ENCODE data around the gene PROM1. TPM values are rescaled to one million over a fixed set of nuclear protein-coding genes. Genes with fewer than 3 reads are reported as not detected.

Gene PROM1
- total and polyA plus RNA-seq, 4 donors = 1.2 to 5.2 (median 3.7) TPM

DNA sequence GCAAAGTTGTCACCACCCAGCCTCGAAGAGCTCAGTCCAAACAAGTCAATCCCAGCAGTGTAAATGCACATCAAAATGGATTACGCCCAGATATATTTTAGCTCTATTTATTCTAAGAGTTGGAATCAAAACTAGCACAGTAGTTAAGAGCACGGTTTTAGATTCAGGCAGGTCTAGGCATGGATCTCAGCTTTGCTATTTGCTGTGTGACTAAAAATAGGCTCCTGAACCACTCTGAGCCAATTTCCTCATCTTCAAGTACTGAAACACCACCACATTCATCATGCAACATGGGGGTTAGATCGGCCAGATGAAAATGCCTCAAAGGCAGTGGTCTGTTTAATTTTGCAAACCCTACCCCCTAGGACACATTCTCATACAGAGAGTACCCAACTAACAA is 65.0 kb downstream of the PROM1 start:
- no peaks in the 10 kb centered on the region for H3K4me1 ChIP-seq (ENCODE audit: control insufficient read depth in 4 of 4, insufficient read depth in 4 of 4, low read length in 3 of 4)
- WGBS = 84% methylated on average over 4 of the region's 4 CpGs
- H3K36me3 ChIP-seq (ENCODE audit: control insufficient read depth in 4 of 4, insufficient read depth in 3 of 4, low read depth in 1 of 4, low read length in 3 of 4) = no peaks in the 10 kb centered on the region

DNA sequence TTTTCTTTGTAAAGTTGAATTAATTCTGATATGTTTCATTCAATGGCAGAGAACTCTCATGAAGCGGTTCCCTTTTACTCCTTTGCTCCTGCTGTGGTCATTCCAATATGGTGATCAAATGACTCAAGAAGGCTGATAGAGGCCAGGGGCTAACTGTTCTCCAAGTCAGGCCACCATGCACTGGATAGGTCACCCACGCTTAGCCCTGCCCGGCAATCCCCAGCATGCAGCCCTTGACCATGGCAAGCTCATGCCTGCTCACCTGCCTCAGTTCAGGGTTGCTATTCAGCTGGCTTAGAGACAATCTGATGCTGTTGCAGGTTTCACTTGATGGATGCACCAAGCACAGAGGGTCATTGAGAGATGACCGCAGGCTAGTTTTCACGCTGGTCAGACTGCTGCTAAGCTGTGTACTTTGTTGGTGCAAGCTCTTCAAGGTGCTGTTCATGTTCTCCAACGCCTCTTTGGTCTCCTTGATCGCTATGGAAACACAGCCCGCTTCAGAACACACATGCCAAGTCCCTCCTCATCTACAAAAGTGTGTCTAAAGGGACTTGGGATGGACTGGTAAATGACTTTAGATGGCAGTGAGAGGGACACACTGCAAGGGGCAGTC is 65.7 kb downstream of the PROM1 start:
- Histone ChIP-seq H3K4me3 (ENCODE audit: low read depth in 1 of 3, low read length in 3 of 3) (no peak overlapping the region), H3K4me1 (ENCODE audit: control insufficient read depth in 4 of 4, insufficient read depth in 4 of 4, low read length in 3 of 4) (no peaks in the 10 kb centered on the region), H3K36me3 (ENCODE audit: control insufficient read depth in 4 of 4, insufficient read depth in 3 of 4, low read depth in 1 of 4, low read length in 3 of 4) (no peaks in the 10 kb centered on the region), H3K27me3 (ENCODE audit: control insufficient read depth in 4 of 4, insufficient read depth in 4 of 4, low read length in 3 of 4) (peaks cover 0 to 5% (median 0%) of the 10 kb centered on the region in 4 donors), H3K27ac (ENCODE audit: low read depth in 1 of 2, low read length in 2 of 2) (no peak overlapping the region), H3K9me3 (ENCODE audit: control insufficient read depth in 4 of 4, low read length in 3 of 4) (no peaks in the 10 kb centered on the region), H3K9ac (ENCODE audit: low read depth in 1 of 2, low read length in 2 of 2) (no peak overlapping the region)
- TF ChIP-seq FOXA1 (IDR thresholded peaks at IDR 0.05) (no peak), RXRA (IDR thresholded peaks at IDR 0.05) (no peak), NR2F2 (IDR thresholded peaks at IDR 0.05) (no peak), TAF1 (conservative IDR thresholded peaks at IDR 0.05) (no peak), SP1 (IDR thresholded peaks at IDR 0.05) (no peak)
- TF ChIP-seq, protein P1, sequence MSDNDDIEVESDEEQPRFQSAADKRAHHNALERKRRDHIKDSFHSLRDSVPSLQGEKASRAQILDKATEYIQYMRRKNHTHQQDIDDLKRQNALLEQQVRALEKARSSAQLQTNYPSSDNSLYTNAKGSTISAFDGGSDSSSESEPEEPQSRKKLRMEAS (IDR thresholded peaks at IDR 0.05) = no peak
- TF ChIP-seq, protein P2, sequence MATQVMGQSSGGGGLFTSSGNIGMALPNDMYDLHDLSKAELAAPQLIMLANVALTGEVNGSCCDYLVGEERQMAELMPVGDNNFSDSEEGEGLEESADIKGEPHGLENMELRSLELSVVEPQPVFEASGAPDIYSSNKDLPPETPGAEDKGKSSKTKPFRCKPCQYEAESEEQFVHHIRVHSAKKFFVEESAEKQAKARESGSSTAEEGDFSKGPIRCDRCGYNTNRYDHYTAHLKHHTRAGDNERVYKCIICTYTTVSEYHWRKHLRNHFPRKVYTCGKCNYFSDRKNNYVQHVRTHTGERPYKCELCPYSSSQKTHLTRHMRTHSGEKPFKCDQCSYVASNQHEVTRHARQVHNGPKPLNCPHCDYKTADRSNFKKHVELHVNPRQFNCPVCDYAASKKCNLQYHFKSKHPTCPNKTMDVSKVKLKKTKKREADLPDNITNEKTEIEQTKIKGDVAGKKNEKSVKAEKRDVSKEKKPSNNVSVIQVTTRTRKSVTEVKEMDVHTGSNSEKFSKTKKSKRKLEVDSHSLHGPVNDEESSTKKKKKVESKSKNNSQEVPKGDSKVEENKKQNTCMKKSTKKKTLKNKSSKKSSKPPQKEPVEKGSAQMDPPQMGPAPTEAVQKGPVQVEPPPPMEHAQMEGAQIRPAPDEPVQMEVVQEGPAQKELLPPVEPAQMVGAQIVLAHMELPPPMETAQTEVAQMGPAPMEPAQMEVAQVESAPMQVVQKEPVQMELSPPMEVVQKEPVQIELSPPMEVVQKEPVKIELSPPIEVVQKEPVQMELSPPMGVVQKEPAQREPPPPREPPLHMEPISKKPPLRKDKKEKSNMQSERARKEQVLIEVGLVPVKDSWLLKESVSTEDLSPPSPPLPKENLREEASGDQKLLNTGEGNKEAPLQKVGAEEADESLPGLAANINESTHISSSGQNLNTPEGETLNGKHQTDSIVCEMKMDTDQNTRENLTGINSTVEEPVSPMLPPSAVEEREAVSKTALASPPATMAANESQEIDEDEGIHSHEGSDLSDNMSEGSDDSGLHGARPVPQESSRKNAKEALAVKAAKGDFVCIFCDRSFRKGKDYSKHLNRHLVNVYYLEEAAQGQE (IDR thresholded peaks at IDR 0.05) = no peak
- WGBS = 93% methylated on average over 8 of the region's 8 CpGs
- DNase-seq (ENCODE audit: low spot score) = no peak

More for the DNA sequence above, 65.0 kb downstream of the PROM1 start:
- Histone ChIP-seq H3K9ac (ENCODE audit: low read depth in 1 of 2, low read length in 2 of 2) (no peak overlapping the region), H3K27ac (ENCODE audit: low read depth in 1 of 2, low read length in 2 of 2) (no peak overlapping the region), H3K4me3 (ENCODE audit: low read depth in 1 of 3, low read length in 3 of 3) (no peak overlapping the region), H3K27me3 (ENCODE audit: control insufficient read depth in 4 of 4, insufficient read depth in 4 of 4, low read length in 3 of 4) (peaks cover 0 to 5% (median 0%) of the 10 kb centered on the region in 4 donors), H3K9me3 (ENCODE audit: control insufficient read depth in 4 of 4, low read length in 3 of 4) (no peaks in the 10 kb centered on the region)
- TF ChIP-seq, protein P1 (IDR thresholded peaks at IDR 0.05) = no peak
- TF ChIP-seq RAD21 (IDR thresholded peaks at IDR 0.05) = no peak
- TF ChIP-seq RXRA (IDR thresholded peaks at IDR 0.05) = no peak
- TF ChIP-seq, protein P3, sequence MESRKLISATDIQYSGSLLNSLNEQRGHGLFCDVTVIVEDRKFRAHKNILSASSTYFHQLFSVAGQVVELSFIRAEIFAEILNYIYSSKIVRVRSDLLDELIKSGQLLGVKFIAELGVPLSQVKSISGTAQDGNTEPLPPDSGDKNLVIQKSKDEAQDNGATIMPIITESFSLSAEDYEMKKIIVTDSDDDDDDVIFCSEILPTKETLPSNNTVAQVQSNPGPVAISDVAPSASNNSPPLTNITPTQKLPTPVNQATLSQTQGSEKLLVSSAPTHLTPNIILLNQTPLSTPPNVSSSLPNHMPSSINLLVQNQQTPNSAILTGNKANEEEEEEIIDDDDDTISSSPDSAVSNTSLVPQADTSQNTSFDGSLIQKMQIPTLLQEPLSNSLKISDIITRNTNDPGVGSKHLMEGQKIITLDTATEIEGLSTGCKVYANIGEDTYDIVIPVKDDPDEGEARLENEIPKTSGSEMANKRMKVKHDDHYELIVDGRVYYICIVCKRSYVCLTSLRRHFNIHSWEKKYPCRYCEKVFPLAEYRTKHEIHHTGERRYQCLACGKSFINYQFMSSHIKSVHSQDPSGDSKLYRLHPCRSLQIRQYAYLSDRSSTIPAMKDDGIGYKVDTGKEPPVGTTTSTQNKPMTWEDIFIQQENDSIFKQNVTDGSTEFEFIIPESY (IDR thresholded peaks at IDR 0.05) = no peak
- TF ChIP-seq TAF1 (conservative IDR thresholded peaks at IDR 0.05) = no peak
- no peak for TF ChIP-seq GABPA (IDR thresholded peaks at IDR 0.05 in 1 of 2, conservative IDR thresholded peaks at IDR 0.05 in 1 of 2)
- TF ChIP-seq, protein P4, sequence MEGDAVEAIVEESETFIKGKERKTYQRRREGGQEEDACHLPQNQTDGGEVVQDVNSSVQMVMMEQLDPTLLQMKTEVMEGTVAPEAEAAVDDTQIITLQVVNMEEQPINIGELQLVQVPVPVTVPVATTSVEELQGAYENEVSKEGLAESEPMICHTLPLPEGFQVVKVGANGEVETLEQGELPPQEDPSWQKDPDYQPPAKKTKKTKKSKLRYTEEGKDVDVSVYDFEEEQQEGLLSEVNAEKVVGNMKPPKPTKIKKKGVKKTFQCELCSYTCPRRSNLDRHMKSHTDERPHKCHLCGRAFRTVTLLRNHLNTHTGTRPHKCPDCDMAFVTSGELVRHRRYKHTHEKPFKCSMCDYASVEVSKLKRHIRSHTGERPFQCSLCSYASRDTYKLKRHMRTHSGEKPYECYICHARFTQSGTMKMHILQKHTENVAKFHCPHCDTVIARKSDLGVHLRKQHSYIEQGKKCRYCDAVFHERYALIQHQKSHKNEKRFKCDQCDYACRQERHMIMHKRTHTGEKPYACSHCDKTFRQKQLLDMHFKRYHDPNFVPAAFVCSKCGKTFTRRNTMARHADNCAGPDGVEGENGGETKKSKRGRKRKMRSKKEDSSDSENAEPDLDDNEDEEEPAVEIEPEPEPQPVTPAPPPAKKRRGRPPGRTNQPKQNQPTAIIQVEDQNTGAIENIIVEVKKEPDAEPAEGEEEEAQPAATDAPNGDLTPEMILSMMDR (IDR thresholded peaks at IDR 0.05; ENCODE audit: low read depth, low read length, missing input control) = no peak
- no peak for TF ChIP-seq FOXA2 (IDR thresholded peaks at IDR 0.05)
- TF ChIP-seq YY1 (IDR thresholded peaks at IDR 0.05) = no peak
- DNase-seq (ENCODE audit: low spot score) = no peak
